ENCODE measurements around the gene CTIF.
A peak's percentile ranks its signal among the peaks of the same experiment; 100 is the strongest.

Gene CTIF

GRCh38 chr18:48574667-48575300, 36.0 kb downstream of the CTIF start:
- no peak for DNase-seq (ENCODE audit: low read depth, low spot score)

- DNase-seq (ENCODE audit: low read depth, low spot score), result no peak
These were observed 36.4 kb downstream of the CTIF start for GRCh38 chr18:48575301-48575657.

GRCh38 chr18:48575658-48576456, 37.0 kb downstream of the CTIF start:
- peak; percentile 82 for DNase-seq (ENCODE audit: low read depth, low spot score)

GRCh38 chr18:48576457-48576771, 37.6 kb downstream of the CTIF start:
- no peak for DNase-seq (ENCODE audit: low read depth, low spot score)

- no peak for DNase-seq (ENCODE audit: low read depth, low spot score)
These were observed 38.8 kb downstream of the CTIF start for GRCh38 chr18:48577478-48578190.

GRCh38 chr18:48578289-48578688, 39.5 kb downstream of the CTIF start:
- DNase-seq (ENCODE audit: low read depth, low spot score), result no peak

GRCh38 chr18:48580066-48580465, 41.2 kb downstream of the CTIF start:
- no peak for DNase-seq (ENCODE audit: low read depth, low spot score)

GRCh38 chr18:48580782-48581181, 42.0 kb downstream of the CTIF start:
- DNase-seq (ENCODE audit: low read depth, low spot score), result no peak

GRCh38 chr18:48581206-48581605, 42.4 kb downstream of the CTIF start:
- DNase-seq (ENCODE audit: low read depth, low spot score), result no peak

GRCh38 chr18:48581941-48582340, 43.1 kb downstream of the CTIF start:
- DNase-seq (ENCODE audit: low read depth, low spot score), result no peak

GRCh38 chr18:48582946-48583345, 44.1 kb downstream of the CTIF start:
- DNase-seq (ENCODE audit: low read depth, low spot score), result no peak

- DNase-seq (ENCODE audit: low read depth, low spot score), result no peak
These were observed 44.7 kb downstream of the CTIF start for GRCh38 chr18:48583573-48583972.

- no peak for DNase-seq (ENCODE audit: low read depth, low spot score)
These were observed 51.1 kb downstream of the CTIF start for GRCh38 chr18:48589797-48590519.

- DNase-seq (ENCODE audit: low read depth, low spot score), result peak; percentile 81
These were observed 51.8 kb downstream of the CTIF start for GRCh38 chr18:48590678-48591077.

- no peak for DNase-seq (ENCODE audit: low read depth, low spot score)
These were observed 53.8 kb downstream of the CTIF start for GRCh38 chr18:48592540-48593171.

GRCh38 chr18:48594471-48595094, 55.8 kb downstream of the CTIF start:
- no peak for DNase-seq (ENCODE audit: low read depth, low spot score)

- no peak for DNase-seq (ENCODE audit: low read depth, low spot score)
These were observed 56.9 kb downstream of the CTIF start for GRCh38 chr18:48595703-48596218.

- DNase-seq (ENCODE audit: low read depth, low spot score), result no peak
These were observed 58.3 kb downstream of the CTIF start for GRCh38 chr18:48597110-48597509.

GRCh38 chr18:48597671-48598070, 58.8 kb downstream of the CTIF start:
- no peak for DNase-seq (ENCODE audit: low read depth, low spot score)

- DNase-seq (ENCODE audit: low read depth, low spot score), result no peak
These were observed 60.6 kb downstream of the CTIF start for GRCh38 chr18:48599391-48599790.

- DNase-seq (ENCODE audit: low read depth, low spot score), result no peak
These were observed 61.2 kb downstream of the CTIF start for GRCh38 chr18:48600046-48600445.

Data from smooth muscle cell of the brain vasculature (primary cell).